Breast epithelium (tissue), 4 donors: ENCODE data around the gene CCL19. TPM values are rescaled to one million over a fixed set of nuclear protein-coding genes. Genes with fewer than 3 reads are reported as not detected.

Source experiments
- DNase-seq, 2 donors: peaks; one replicate each; pipeline ENCODE4 v3.0.0-alpha.2; 2019; ENCODE audit warnings: low spot score in 2 of 2
- H3K27ac ChIP-seq, 2 donors: fragments of 200-600 bp; sonication (generic) in 1 of 2; one replicate each; pipeline ENCODE4 v1.5.1; 2016 to 2019; ENCODE audit warnings: mild to moderate bottlenecking in 1 of 2
- H3K27me3 ChIP-seq, 2 donors: fragments of 200-600 bp; sonication (generic) in 1 of 2; one replicate each; pipeline versions ENCODE4 v1.5.1 to v1.6.0; 2017 to 2019; ENCODE audit warnings: control low read depth in 1 of 2, mild to moderate bottlenecking in 1 of 2
- H3K36me3 ChIP-seq: fragments of 200-600 bp; one replicate; pipeline ENCODE4 v1.5.1; 2019
- H3K4me1 ChIP-seq, 2 donors: fragments of 200-600 bp; sonication (generic); one replicate each; pipeline ENCODE4 v1.5.1; 2016 to 2019; ENCODE audit warnings: control low read depth in 1 of 2
- H3K4me3 ChIP-seq, 3 donors: fragments of 200-600 bp; sonication (generic); 1 replicate in 2 of 3; 2 replicates in 1 of 3; pipeline ENCODE4 v1.5.1; 2016 to 2019; ENCODE audit warnings: mild to moderate bottlenecking in 3 of 3, moderate library complexity in 2 of 3
- H3K9me3 ChIP-seq, 2 donors: fragments of 200-600 bp; sonication (generic) in 1 of 2; one replicate each; pipeline ENCODE4 v1.5.1; 2016 to 2019; ENCODE audit warnings: control low read depth in 1 of 2
- POLR2A ChIP-seq: fragments of 450-650 bp; IDR thresholded peaks from one replicate; pipeline ENCODE4 v1.6.1; 2016; ENCODE audit warnings: antibody characterized with exemption, mild to moderate bottlenecking, moderate library complexity
- POLR2AphosphoS5 ChIP-seq, 3 donors: sonication (generic); formaldehyde crosslinking; IDR thresholded peaks; one replicate each; pipeline ENCODE4 v1.6.1; 2017; ENCODE audit warnings: antibody characterized with exemption in 3 of 3
- intact Hi-C: fragments of 100-400 bp; cut with DNase I; formaldehyde crosslinking; loops from one replicate; pipeline ENCODE4 v1.15.1; 2023; ENCODE audit warnings: low total_unique reads
- total RNA-seq, 3 donors: library from RNA; depleted of rRNA; stranded (reverse); fragments of >200 nt; gene quantifications; one replicate each; pipeline ENCODE4 v1.1.0, GENCODE V29; 2016
- TF ChIP-seq, protein P1 (sequence below), 3 donors: fragments of 450-650 bp; IDR thresholded peaks; one replicate each; pipeline ENCODE4 v1.5.1; 2016 to 2017; ENCODE audit warnings: antibody characterized with exemption in 3 of 3, mild to moderate bottlenecking in 3 of 3, moderate library complexity in 3 of 3

The CCL19 gene
- total RNA-seq, 3 donors from 2014 or later = 0.88 to 5.6 (median 1.3) TPM

DNA sequence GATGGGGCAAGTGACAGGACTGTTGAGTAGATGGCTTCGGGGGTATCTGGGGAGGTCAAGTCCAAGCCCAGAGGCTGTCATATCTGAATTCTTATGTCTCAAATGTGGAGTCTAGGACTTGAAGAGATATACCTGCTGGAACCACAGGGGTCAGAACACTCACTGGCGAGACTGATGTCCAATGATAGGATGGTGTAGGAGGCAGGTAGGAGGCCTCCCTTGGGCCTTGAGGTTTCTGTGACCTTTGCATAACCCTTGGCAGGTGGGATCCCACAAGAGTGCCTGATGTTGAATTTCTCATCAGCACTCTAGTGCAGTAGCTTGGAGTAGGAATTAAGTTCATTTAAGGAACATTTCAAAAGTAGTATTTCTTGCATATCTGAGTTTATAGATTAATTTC lies 16.1 kb upstream of the CCL19 start:
- H3K36me3 ChIP-seq = no peaks in the 10 kb centered on the region
- H3K9me3 ChIP-seq = no peaks in the 10 kb centered on the region
- intact Hi-C loops = no loop called here
- H3K27ac ChIP-seq = no peak overlapping the region
- H3K27me3 ChIP-seq = no peaks in the 10 kb centered on the region
- no peak overlapping the region for H3K4me3 ChIP-seq
- H3K4me1 ChIP-seq = no peaks in the 10 kb centered on the region
- TF ChIP-seq, protein P1, sequence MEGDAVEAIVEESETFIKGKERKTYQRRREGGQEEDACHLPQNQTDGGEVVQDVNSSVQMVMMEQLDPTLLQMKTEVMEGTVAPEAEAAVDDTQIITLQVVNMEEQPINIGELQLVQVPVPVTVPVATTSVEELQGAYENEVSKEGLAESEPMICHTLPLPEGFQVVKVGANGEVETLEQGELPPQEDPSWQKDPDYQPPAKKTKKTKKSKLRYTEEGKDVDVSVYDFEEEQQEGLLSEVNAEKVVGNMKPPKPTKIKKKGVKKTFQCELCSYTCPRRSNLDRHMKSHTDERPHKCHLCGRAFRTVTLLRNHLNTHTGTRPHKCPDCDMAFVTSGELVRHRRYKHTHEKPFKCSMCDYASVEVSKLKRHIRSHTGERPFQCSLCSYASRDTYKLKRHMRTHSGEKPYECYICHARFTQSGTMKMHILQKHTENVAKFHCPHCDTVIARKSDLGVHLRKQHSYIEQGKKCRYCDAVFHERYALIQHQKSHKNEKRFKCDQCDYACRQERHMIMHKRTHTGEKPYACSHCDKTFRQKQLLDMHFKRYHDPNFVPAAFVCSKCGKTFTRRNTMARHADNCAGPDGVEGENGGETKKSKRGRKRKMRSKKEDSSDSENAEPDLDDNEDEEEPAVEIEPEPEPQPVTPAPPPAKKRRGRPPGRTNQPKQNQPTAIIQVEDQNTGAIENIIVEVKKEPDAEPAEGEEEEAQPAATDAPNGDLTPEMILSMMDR (IDR thresholded peaks at IDR 0.05) = no peak
- TF ChIP-seq POLR2AphosphoS5 (IDR thresholded peaks at IDR 0.05) = no peak
- no peak for TF ChIP-seq POLR2A
- DNase-seq = no peak

DNA sequence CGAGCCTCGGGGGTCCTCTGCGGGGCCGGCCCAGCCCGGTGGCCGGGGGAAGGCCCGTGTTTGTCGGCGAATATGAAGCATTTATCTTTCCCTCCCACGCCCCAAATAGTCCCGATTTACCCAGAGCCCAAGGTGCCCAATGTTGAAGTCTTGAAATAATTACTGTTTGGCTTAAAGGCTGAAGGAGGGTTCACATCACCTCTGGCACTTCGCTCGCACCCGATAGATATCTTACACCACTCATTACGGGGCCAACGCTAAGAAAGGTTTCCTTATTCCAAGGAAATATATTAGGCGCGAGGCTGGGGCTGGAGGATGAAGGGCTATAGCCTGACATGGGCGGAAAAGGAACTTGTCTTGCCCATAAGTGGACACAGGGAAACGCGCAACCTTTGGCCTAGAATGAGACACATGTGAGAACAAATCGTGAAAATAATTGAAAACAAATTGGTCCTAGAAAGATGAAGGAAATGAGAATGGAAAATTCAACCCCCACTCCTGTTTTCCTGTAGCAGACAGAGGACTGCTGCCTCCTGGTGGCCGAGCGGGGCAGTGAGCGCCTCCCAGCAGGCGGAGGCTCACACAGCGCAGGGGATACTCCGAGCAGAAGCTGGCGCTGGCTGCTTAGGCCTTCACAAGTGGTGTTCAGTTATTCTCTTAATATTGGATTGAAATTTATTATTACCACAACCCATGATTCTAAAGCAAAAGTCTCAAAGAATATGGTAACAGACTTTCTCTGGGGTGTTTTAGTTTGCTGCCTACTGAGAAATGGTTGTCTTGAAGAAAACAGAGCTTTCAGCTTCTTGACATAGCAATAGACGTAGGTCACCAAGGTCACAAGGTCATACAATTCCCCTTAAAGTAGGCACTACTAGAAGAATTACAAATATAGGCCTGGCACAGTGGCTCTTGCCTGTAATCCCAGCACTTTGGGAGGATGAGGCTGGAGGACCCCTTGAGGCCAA lies 11.0 kb upstream of the CCL19 start:
- H3K36me3 ChIP-seq = no peaks in the 10 kb centered on the region
- peak; percentile 79 to 86 for DNase-seq
- TF ChIP-seq, protein P1 (IDR thresholded peaks at IDR 0.05) = peak; percentile 94 to 95 (median 95)
- no peak for TF ChIP-seq POLR2A
- TF ChIP-seq POLR2AphosphoS5 (IDR thresholded peaks at IDR 0.05) = peak in 2 of 3 donors; percentile 64 to 71
- intact Hi-C loops = loop anchor here (5.0 kb wide), 2 partner anchors 125 to 155 kb away; no protein-coding TSS in a partner anchor
- H3K4me3 ChIP-seq = peak overlapping the region; percentile 61 to 79 (median 69)
- H3K27me3 ChIP-seq = no peaks in the 10 kb centered on the region
- H3K9me3 ChIP-seq = no peaks in the 10 kb centered on the region
- H3K27ac ChIP-seq = peak overlapping the region; percentile 74 to 93
- no peaks in the 10 kb centered on the region for H3K4me1 ChIP-seq

DNA sequence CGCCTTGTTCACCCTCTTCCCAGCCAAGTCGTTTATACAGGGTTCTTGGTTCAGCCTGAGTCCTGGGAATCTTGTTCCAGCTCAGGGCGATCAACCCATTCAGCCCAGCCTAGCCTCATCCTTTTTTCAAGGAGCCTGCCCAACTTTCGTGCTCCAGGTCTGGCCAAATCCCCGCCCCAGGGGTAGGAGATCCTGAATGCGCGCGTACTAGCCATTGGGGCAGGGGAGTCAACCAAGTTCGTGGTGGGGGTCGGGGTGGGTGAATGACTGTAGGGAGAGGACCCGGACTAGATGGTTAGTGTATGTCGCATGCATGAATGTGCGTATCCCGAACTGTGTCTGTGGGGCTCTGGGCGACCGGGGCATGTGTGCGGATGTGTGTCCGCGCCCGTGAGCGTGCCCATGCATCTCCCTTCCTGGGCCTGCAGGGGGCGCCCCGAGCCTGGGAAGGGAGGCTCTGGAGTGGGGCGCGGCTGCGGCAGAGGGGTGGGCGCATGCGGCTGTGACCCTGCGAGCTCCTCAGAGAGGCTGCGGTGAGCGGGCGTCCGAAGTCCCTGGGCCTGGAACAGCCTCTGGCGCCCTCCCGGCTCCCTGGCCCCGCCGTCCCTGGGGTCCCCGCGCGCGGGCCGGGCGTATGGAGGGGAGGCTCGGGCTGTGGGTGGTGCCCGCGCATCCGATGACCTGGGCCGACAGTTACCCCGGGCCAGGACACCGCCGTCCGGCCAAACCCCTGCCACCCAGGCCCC lies 10.1 kb upstream of the CCL19 start:
- peak overlapping the region; percentile 61 to 79 (median 69) for H3K4me3 ChIP-seq
- no peaks in the 10 kb centered on the region for H3K36me3 ChIP-seq
- intact Hi-C loops = loop anchor here (5.0 kb wide), 2 partner anchors 126 to 154 kb away; no protein-coding TSS in a partner anchor
- DNase-seq = peak; percentile 54 to 73
- TF ChIP-seq, protein P1 (IDR thresholded peaks at IDR 0.05) = peak; percentile 69 to 78 (median 77)
- TF ChIP-seq POLR2AphosphoS5 (IDR thresholded peaks at IDR 0.05) (no peak), POLR2A (no peak)
- H3K27ac ChIP-seq = peak overlapping the region; percentile 74 to 93
- no peaks in the 10 kb centered on the region for H3K27me3 ChIP-seq
- H3K4me1 ChIP-seq = no peaks in the 10 kb centered on the region
- H3K9me3 ChIP-seq = no peaks in the 10 kb centered on the region

DNA sequence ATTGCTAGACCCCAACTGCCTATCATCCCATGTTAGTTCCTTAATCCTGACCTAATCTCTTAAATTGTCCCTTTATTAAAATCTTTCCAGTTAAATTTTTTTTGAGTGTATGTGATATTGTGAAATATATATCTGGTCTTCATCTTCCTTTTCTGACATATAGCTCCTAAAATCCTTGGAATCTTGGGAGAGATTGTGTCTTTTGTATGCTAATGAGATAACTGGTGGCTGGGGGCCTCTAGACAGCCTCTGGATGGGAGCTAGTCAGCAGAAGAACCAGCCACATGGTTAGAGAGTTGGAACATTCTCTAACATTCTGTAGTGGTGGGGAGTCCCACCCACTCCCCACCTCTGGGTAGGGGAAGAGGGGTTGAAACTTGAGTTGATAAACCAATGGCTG lies 3.7 kb upstream of the CCL19 start:
- Histone ChIP-seq H3K4me3 (no peak overlapping the region), H3K4me1 (no peaks in the 10 kb centered on the region), H3K27me3 (no peaks in the 10 kb centered on the region), H3K36me3 (no peaks in the 10 kb centered on the region), H3K9me3 (no peaks in the 10 kb centered on the region), H3K27ac (no peak overlapping the region)
- TF ChIP-seq POLR2A (no peak), POLR2AphosphoS5 (IDR thresholded peaks at IDR 0.05) (no peak)
- TF ChIP-seq, protein P1 (IDR thresholded peaks at IDR 0.05) = no peak
- no peak for DNase-seq
- intact Hi-C loops = no loop called here
